GM12892 (cell line): Measurements from ENCODE around the gene RCL1.

Experiments used
- DNase-seq: peaks from one replicate; pipeline ENCODE4 v3.0.0; 2011; ENCODE audit not compliant: insufficient read length
- FAIRE-seq: peaks from 2 replicates; lab custom pipeline; 2011; peaks lifted over from hg19 to GRCh38; lab: Jason Lieb, UNC
- POLR2A ChIP-seq: IDR thresholded peaks from 2 replicates; pipeline ENCODE4 v1.6.1; 2011; ENCODE audit warnings: low read depth, low read length, control low read depth
- POLR2AphosphoS5 ChIP-seq: IDR thresholded peaks from 2 replicates; pipeline ENCODE4 v1.6.1; 2011; ENCODE audit warnings: low read depth, low read length, control low read depth
- TAF1 ChIP-seq: IDR thresholded peaks from 2 replicates; pipeline ENCODE4 v1.6.1; 2011; ENCODE audit warnings: low read depth, mild to moderate bottlenecking, control low read depth, low read length, borderline replicate concordance

The RCL1 gene

GRCh38 chr9:4855841-4856240 is 63.1 kb downstream of the RCL1 start:
- no peak for DNase-seq
- no peak for TF ChIP-seq POLR2AphosphoS5
- TF ChIP-seq TAF1, result no peak
- TF ChIP-seq POLR2A, result no peak
- FAIRE-seq, result no peak

DNA sequence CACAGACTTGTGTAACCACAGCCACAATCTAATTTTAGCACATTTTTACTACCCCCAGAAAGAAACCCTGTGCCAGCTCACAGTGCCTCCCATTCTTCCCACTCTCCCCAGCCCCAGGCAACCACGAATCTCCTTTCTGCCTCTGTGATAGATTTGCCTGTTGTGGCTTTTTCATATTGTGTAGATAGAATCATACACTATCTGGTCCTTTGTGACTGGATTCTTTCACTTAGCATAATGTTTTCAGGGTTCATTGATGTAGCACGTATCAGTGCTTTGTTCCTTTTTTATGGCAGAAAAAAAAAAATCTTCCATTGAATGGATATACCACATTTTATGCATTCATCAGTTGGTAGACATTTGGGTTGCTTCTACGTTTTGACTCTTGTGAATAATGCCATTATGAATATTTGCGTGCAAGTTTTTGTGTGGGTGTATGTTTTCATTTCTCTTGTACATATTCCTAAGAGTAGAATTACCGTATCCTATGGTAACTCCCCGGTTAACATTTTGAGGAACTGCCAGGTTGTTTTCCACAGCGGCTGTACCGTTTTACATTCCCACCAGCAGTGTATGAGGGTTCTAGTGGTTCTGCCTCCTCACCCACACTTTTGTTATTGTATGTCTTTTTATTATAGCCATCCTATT is 64.5 kb downstream of the RCL1 start:
- no peak for DNase-seq
- TF ChIP-seq POLR2A (no peak), POLR2AphosphoS5 (no peak), TAF1 (no peak)
- FAIRE-seq, result peak; percentile 24

GRCh38 chr9:4859035-4859434 is 66.3 kb downstream of the RCL1 start:
- FAIRE-seq (no peak), DNase-seq (no peak)
- TF ChIP-seq TAF1 (no peak), POLR2AphosphoS5 (no peak), POLR2A (no peak)

- no peak for DNase-seq
- TF ChIP-seq TAF1 (no peak), POLR2A (no peak), POLR2AphosphoS5 (no peak)
- no peak for FAIRE-seq
These were observed 67.6 kb downstream of the RCL1 start for GRCh38 chr9:4860383-4860782.

GRCh38 chr9:4861145-4861544 is 68.4 kb downstream of the RCL1 start:
- no peak for DNase-seq
- FAIRE-seq, result no peak
- TF ChIP-seq POLR2A, result no peak
- no peak for TF ChIP-seq POLR2AphosphoS5
- TF ChIP-seq TAF1, result no peak

- DNase-seq (no peak), FAIRE-seq (no peak)
- no peak for TF ChIP-seq POLR2A
These were observed 69.2 kb downstream of the RCL1 start for GRCh38 chr9:4861736-4862451.

DNA sequence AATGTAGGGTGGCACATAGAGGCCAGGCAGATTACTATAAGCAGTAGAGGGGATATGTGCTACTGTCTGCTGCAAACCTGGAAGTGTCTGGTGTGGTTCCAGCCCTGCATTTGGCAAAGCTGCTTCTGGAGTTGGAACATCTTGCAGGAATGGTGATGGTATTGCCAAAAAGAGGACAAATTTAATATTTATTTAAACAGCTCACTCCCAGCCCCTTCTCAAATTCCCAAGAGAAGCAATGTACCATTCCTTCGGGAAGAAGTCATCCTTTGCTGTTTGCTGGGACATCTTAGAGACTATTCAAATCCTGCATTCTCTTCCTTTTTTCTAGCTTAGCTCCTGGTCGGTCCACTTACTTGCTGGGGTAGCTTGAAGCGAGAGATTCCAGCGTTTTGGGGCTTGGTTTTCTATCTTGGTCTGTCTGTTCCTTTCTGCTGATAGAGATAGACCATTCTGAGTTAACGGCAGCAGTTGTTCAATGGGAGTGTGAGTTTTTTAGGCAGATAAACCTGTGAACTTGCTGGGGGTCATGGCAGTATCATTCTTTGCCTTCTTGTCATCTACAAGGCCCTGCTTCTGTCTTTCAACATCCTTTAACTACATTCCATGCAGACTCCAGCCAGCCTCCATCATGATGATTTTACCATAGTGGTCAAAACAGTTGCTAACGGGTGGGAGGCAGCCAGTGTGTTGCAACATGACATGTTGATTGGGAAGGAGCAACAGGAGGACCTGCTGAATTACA is 69.9 kb downstream of the RCL1 start:
- FAIRE-seq (no peak), DNase-seq (no peak)
- no peak for TF ChIP-seq POLR2AphosphoS5
- no peak for TF ChIP-seq POLR2A
- TF ChIP-seq TAF1, result no peak

- TF ChIP-seq TAF1 (no peak), POLR2AphosphoS5 (no peak), POLR2A (no peak)
- FAIRE-seq (no peak), DNase-seq (no peak)
These were observed 71.5 kb downstream of the RCL1 start for GRCh38 chr9:4864234-4864661.

GRCh38 chr9:4864698-4865097 is 72.0 kb downstream of the RCL1 start:
- no peak for TF ChIP-seq POLR2AphosphoS5
- no peak for TF ChIP-seq TAF1
- no peak for TF ChIP-seq POLR2A
- DNase-seq (no peak), FAIRE-seq (no peak)

GRCh38 chr9:4865681-4866080 is 72.9 kb downstream of the RCL1 start:
- TF ChIP-seq POLR2A (no peak), TAF1 (no peak), POLR2AphosphoS5 (no peak)
- FAIRE-seq, result no peak
- no peak for DNase-seq

- TF ChIP-seq POLR2AphosphoS5 (no peak), POLR2A (no peak), TAF1 (no peak)
These were observed 73.7 kb downstream of the RCL1 start for GRCh38 chr9:4866239-4866969.

More at GRCh38 chr9:4866239-4866969, 73.7 kb downstream of the RCL1 start:
- no peak for FAIRE-seq
- DNase-seq, result no peak
